ES-I3 (cell line): ENCODE measurements around the gene SLC6A9.

Source experiments
- H3K36me3 ChIP-seq: 2 replicates; pipeline ENCODE4 v1.6.1; 2013; ENCODE audit warnings: mild to moderate bottlenecking, low read length, control low read depth, moderate library complexity; ENCODE audit not compliant: insufficient read depth
- H3K4me1 ChIP-seq: 2 replicates; pipeline ENCODE4 v1.6.1; 2013; ENCODE audit warnings: mild to moderate bottlenecking, control low read depth, low read length; ENCODE audit not compliant: insufficient read depth
- H3K9ac ChIP-seq: 2 replicates; pipeline ENCODE4 v1.6.1; 2013; ENCODE audit warnings: low read depth, mild to moderate bottlenecking, low read length, moderate library complexity
- H3K9me3 ChIP-seq: 2 replicates; pipeline ENCODE4 v1.6.1; 2013; ENCODE audit warnings: mild to moderate bottlenecking, low read length, moderate library complexity; ENCODE audit not compliant: control insufficient read depth, insufficient read depth

The SLC6A9 gene

DNA sequence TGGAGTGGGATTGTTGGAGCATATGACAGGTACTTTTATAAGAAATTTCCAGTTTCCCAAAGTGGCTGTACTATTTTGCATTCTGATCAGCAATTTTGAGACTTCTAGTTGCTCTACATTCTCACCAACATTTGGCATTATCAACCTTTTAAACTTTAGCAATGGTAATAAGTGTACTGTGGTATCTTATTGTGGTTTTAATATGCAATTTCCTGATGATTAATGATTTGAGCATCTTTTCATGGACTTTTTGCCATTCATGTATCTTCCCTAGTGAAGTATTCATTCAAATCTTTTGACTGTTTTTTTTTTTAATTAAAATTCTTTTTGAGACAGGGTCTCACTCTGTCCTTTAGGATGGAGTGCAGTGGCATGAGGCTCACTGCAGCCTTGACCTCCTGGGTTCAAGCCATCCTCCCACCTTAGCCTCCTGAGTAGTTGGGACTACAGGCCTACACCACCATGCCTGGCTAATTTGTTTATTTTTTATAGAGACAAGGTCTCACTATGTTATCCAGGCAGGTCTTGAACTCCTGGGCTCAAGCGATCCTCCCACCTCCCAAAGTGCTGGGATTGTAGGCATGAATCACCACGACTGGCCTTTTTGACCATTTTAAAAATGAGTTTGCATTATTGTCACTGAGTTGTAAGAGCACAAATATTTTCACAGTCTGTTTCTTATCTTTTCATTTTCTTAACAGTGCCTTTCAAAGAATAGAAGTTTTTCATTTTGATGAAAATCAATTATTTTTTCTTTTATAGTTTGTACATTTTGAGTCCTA, 7.8 kb upstream of the SLC6A9 start:
- no peaks in the 10 kb centered on the region for H3K36me3 ChIP-seq
- no peaks in the 10 kb centered on the region for H3K9me3 ChIP-seq
- H3K4me1 ChIP-seq: peaks cover 14% of the 10 kb centered on the region
- no peak overlapping the region for H3K9ac ChIP-seq

DNA sequence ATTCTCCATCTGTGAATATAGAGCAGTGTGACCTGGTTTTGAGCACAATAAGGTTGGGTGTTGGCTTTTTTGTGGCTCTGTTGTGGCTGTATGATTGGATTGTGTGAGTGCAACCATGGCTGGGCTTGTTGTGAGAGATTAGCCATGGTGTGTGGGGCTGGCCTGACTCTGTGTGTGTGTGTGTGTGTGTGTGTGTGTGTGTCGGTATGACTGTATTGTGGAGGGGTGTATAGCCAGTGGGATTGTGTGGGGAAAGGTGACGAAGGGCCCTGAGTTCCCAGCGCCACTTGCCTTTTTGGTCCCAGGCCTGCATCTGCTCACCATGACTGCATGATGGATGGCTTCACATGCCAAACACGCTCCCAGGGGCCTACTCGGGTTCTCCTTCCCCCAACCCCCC, 5.9 kb upstream of the SLC6A9 start:
- H3K9me3 ChIP-seq: no peaks in the 10 kb centered on the region
- H3K4me1 ChIP-seq: peaks cover 9% of the 10 kb centered on the region
- no peak overlapping the region for H3K9ac ChIP-seq
- H3K36me3 ChIP-seq: no peaks in the 10 kb centered on the region

DNA sequence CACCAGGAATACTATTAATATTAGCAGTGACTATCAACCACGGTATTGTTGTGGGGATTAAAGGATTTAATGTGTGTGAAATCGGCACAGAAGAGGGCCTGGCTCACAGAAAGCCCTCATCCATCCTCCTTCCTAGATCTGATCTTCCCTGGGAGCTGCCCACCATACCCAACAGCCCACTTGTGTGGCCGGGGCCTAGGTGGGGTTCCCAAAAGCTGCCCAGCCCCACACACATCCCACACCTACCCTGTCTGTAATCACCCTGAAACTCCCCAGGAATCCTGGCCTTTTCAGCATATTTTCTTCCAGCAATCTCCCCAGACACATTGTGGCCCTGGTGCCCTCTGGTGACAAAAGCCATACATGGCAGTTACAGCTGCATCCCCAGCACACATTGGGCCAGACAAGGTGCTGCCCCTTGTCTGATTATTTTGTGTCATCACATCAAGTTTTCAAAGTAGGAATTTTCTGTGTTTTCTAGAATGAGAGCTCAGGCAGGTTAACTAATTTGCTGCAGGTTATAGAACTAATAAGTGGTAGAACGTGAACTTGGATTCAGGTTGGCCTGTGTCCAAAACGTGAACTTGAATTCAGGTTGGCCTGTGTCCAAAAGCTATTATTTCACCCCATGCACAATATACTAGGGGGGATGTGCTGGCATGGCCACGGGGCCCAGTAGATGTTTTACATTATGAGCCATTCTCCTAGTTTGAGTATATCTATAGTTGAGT, 5.3 kb upstream of the SLC6A9 start:
- Histone ChIP-seq H3K9me3 (no peaks in the 10 kb centered on the region), H3K4me1 (peaks cover 15% of the 10 kb centered on the region), H3K36me3 (no peaks in the 10 kb centered on the region), H3K9ac (no peak overlapping the region)

DNA sequence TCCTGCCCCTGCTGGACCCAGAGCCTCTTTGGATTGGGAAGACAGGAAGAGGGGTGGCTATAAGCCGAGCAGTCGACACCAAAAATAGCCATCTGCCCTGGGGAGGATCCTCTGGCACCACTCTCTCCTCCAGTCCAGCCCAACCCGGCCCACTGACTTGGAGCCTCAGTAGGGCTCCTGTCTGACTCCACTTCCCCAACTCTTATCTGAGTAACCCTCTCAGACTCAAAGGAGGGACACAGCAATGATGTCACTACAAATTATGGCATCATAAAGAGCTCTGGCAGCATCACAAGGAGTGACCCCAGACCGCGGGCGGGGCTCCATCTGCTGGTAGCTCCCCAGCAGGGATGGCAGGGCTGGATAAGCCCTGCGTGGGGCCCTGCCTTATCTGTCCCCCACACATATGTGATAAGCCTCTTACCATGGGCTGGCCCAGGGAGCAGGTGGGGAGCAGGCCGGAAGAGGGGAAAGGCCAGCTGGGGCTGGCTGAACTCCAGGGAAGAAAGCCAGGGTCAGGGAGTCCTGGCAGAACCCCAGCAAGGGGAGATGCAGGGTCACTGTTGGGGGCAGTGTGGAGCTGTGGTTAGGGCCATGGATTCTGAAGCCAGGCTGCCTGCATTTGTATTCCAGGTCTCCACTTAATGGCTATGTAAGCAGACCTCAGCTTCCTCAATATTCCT, 4.6 kb upstream of the SLC6A9 start:
- Histone ChIP-seq H3K4me1 (peaks cover 15% of the 10 kb centered on the region), H3K9ac (no peak overlapping the region), H3K36me3 (no peaks in the 10 kb centered on the region), H3K9me3 (no peaks in the 10 kb centered on the region)

DNA sequence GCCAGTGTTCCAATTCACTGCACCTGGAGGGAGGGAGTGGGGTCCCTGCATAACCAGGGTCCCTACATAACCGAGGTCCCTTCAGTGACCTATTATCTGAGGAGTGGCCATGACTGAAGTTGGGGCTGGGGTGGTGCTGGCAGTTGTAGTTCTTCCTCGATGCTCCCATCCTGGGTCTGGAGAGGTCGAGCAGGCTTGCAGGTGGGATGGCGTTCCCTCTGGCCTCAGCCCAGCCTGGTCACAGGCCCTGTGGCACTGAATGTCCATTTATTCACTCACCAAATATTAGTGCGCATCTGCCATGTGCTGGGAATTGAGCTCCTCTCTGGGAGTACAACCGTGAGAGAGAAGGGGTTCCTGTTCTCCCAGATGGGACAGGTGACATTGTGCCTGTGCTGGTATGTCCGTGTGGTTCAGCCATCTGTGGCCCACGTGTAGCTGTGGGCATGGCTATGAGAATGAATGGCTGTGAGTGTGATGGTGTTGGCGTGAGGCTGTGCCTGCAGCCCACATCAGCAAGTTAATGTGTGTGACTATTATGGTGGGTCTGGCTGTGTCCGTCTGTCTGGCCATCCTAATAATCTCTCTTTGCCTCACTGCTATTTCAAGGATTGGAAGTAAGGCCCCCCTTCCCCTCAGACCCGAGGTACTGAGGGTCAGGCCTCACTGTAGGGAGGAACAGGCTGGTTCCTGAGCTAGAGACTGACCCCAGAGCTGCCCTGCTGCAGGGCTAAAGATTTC, 3.9 kb upstream of the SLC6A9 start:
- Histone ChIP-seq H3K36me3 (no peaks in the 10 kb centered on the region), H3K9me3 (no peaks in the 10 kb centered on the region), H3K9ac (no peak overlapping the region), H3K4me1 (peaks cover 15% of the 10 kb centered on the region)

DNA sequence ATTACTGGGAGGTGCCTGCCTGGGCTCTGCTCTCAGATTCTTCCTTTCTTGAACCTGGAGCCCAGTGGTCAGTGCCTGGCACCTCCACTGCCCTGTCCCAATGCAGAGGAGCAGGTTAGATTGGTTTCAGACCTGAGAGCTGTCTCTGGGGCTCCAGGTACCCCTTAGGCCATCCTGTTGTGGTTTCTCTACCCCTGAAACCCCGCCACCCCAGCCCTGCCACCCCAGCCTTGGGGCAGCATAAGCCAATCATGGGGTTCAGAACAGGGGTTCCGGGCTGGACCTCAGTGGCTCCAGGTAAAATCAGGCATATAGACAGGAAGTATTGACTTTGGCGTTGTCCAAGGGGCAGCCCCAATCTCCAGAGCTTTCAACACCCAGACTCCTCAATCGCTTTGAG, 3.2 kb upstream of the SLC6A9 start:
- peaks cover 15% of the 10 kb centered on the region for H3K4me1 ChIP-seq
- H3K36me3 ChIP-seq: no peaks in the 10 kb centered on the region
- no peak overlapping the region for H3K9ac ChIP-seq
- no peaks in the 10 kb centered on the region for H3K9me3 ChIP-seq

DNA sequence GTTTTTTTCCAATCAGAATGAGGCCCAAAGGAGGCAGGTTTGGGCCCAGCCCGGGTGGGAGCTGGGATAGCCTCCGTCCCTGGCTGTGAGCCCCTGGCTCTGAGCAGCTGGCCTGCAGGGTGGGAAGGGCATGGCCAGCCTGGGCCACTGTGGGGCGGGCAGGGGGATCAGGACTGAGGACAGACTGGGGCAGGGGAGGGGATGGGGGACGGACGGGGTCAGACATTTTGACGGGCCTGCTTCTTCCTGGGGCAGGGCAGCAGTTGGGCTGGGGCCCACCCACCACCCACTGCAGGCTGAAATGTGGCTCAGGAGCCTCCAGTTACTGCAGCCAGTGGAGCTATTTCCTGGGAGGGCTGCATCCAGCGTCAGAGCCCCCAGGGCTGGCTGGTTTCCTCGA, 2.5 kb upstream of the SLC6A9 start:
- Histone ChIP-seq H3K4me1 (peaks cover 15% of the 10 kb centered on the region), H3K36me3 (no peaks in the 10 kb centered on the region), H3K9ac (no peak overlapping the region), H3K9me3 (no peaks in the 10 kb centered on the region)

DNA sequence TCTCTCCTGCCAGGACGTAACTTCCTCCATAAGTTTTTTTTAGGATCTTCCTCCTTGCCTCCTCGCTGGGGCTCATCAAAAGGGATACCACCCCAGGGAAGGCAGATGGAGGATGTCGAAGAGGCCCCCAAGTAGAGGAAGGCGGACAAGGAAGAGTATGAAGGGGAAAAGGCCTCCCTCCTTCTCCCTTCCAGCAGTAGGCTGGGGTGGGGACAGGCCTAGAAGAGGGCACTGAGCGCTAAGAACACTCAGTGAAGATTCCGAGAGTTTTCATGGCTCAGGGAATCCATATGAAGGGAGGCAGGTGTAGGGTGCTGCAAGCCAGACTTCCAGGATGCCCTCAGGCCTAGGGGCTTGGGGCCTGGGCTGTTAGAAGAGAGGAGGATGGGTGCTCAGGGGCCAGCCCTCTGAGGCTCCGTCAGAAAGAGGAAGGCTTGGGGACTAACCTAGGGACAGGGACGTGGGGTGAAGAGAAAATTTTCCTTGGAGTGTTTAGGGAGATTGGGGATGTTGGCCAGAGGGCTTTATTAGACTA, 1.8 kb upstream of the SLC6A9 start:
- H3K9me3 ChIP-seq: no peaks in the 10 kb centered on the region
- peaks cover 15% of the 10 kb centered on the region for H3K4me1 ChIP-seq
- H3K36me3 ChIP-seq: no peaks in the 10 kb centered on the region
- no peak overlapping the region for H3K9ac ChIP-seq

DNA sequence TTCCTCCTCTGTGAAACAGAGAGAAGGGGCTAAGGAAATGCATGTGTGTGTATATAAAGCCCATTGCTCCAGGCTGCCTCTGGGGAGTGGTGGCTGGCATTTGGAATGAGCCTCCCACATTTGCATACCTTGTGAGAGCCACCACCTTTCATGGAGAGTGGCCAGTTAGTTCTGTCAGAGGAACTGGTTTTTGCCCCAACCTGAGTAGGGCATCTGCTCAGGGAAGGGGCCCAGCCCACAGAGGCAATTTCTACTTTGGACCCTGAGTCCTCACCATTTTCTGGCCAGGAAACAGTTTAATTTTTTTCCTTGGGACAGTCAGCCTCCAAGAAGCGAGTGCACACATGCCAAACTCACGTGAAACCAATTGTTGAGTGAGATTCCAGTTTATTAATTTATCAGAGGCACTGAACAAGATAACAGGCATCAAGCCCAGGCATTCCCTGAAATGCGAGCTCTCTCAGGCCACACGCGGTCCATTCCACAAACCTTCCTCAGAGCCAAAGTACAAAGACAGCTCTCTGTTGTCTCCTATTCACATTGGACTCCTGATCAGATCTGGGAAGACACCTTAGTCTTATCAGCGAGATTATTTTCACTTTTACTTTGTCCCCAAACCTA, 1.0 kb upstream of the SLC6A9 start:
- Histone ChIP-seq H3K36me3 (no peaks in the 10 kb centered on the region), H3K9ac (peak overlapping the region; percentile 69), H3K9me3 (no peaks in the 10 kb centered on the region), H3K4me1 (peaks cover 15% of the 10 kb centered on the region)

DNA sequence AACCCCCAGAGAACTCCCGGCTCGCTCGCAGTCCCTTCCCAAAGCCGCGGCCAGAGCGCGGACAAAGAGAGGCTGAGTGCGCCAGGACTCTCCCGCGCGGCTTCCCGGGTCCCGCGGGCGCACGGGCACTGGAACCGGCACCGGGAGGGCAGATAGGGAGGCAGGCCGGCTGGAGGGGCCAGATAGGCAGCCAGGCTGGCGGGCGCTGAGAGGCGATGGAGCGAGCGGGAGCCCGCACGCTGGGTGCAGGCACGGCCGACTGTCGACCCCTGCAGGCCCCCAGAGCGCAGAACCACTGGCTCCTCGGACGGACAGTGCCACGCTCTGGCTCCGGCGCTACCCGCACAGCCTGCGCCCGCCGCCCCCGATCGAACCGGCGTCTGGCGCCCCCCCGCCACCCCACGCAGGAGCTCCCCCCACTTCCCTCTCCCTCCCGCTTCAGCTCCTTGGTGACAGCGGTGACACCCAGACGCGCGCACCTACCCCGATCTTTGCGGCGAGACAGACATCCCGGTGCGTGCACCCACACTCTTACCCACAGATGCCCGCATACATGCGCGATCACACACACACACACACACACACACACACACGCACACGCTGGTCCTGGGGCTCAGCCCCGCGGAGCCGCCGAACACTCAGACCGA, 534 bp downstream of the SLC6A9 start:
- Histone ChIP-seq H3K9me3 (no peaks in the 10 kb centered on the region), H3K4me1 (peaks cover 20% of the 10 kb centered on the region), H3K9ac (peak overlapping the region; percentile 69), H3K36me3 (no peaks in the 10 kb centered on the region)

DNA sequence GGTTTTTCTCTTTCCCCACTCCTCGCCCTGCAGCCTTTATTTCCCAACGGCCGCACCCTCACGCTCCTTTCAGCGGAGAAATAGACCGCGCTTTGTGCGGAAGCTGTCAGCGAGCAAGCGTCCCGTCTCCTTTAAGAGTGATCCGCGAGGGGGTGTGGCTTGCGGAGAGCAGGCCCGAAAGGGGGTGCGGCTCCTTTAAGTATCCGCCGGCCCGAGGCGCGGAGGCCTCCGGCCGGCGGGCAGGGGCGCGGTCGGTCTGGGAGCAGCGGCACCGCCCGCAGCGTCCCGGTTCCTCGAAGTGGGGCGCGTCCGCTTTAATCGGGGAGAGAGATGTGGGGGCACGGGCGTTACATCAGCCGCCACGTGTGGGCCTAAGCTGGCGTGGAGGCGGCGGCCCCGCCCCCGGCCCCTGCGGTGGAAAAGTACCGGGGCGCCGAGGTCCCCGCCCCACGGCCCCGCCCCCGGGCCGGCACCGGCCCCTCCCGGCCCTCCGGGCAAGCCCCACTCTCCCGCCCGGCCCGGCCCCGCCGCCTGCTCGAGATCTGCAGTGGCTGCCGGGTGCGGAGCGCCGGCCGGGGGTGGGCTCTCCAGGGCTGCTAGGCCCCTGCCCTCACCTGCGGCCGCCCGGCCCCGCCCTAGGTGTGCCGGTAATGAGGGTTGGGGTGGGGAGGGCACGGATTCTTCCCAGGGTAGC, 1.2 kb downstream of the SLC6A9 start:
- Histone ChIP-seq H3K4me1 (peaks cover 21% of the 10 kb centered on the region), H3K36me3 (no peaks in the 10 kb centered on the region), H3K9ac (peak overlapping the region; percentile 69), H3K9me3 (no peaks in the 10 kb centered on the region)

DNA sequence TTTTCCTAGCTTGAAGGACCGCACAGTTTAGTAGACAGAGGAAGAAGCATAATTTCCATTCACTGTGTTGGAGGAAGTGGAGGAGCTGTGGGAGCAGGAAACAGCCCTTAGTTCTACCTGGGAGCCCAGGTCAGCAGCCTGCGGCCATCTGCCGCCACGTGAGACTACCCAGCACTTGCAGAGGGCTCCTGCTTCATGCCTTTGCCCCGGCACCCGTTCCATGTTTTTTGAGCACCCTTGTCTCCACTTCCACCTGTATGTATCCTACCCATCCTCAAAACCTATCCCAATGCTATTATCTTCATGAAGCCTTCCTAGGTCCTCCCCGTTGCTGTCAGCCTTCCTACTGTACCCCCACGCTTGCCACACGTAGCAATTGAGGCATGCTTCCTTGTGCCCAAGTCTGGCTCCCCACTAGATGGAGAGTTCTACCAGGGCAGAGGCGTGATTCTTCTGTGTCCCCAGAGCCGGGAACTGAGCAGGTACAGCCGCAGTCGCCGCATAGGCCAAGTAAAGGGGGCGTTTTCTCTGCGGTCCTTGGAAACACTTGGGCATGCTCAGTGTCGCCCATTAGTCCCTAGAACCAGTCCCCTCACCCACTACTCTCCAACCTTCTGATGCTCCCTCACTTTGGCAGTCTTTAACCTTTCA, 1.9 kb downstream of the SLC6A9 start:
- H3K9me3 ChIP-seq: no peaks in the 10 kb centered on the region
- peak overlapping the region; percentile 69 for H3K9ac ChIP-seq
- no peaks in the 10 kb centered on the region for H3K36me3 ChIP-seq
- H3K4me1 ChIP-seq: peaks cover 21% of the 10 kb centered on the region
